Mesothelial cell of epicardium (in vitro differentiated cells): ENCODE results near the gene ZNF74. TPM values are rescaled to one million over a fixed set of nuclear protein-coding genes. Genes with fewer than 3 reads are reported as not detected.

Experiments
- DNase-seq, 2 experiments: peaks; one replicate each; pipeline ENCODE4 v3.0.0; 2021; ENCODE audit warnings: low spot score in 2 of 2; ENCODE audit not compliant: unreplicated experiment in 2 of 2
- H3K27ac Mint-ChIP-seq: 2 replicates; pipeline ENCODE4 v1.8.0; 2021; ENCODE audit warnings: mixed read lengths
- H3K27me3 Mint-ChIP-seq: 2 replicates; pipeline ENCODE4 v1.8.0; 2021; ENCODE audit warnings: low read depth, mixed read lengths
- H3K36me3 Mint-ChIP-seq: 2 replicates; pipeline ENCODE4 v1.8.0; 2021; ENCODE audit warnings: mixed read lengths
- H3K4me1 Mint-ChIP-seq: 2 replicates; pipeline ENCODE4 v1.8.0; 2021; ENCODE audit warnings: mixed read lengths
- H3K4me3 Mint-ChIP-seq: 2 replicates; pipeline ENCODE4 v1.8.0; 2021; ENCODE audit warnings: mild to moderate bottlenecking, moderate library complexity, mixed read lengths
- H3K9me3 Mint-ChIP-seq: 2 replicates; pipeline ENCODE4 v1.8.0; 2021; ENCODE audit warnings: mixed read lengths
- CTCF ChIP-seq: fragments of 200-600 bp; sonication (generic); IDR thresholded peaks from one replicate; pipeline ENCODE4 v1.5.0; 2021; ENCODE audit warnings: antibody characterized with exemption; ENCODE audit not compliant: unreplicated experiment
- total RNA-seq: library from RNA; stranded (reverse); gene quantifications from 3 replicates; pipeline ENCODE4 v1.2.1, GENCODE V29; 2021

The ZNF74 gene
- total RNA-seq, 1 donor from 2014 or later, result 38.3 TPM

- Mint-ChIP-seq H3K4me1 (peaks cover 28% of the 10 kb centered on the region), H3K36me3 (peaks cover 3% of the 10 kb centered on the region), H3K27ac (peak overlapping the region; percentile 92), H3K9me3 (peaks cover 6% of the 10 kb centered on the region), H3K4me3 (peak overlapping the region; percentile 90), H3K27me3 (no peaks in the 10 kb centered on the region)
- no peak for TF ChIP-seq CTCF
- no peak for DNase-seq
These were observed 807 bp upstream of the ZNF74 start for GRCh38 chr22:20392983-20393704.

GRCh38 chr22:20395181-20395906 lies 1.4 kb downstream of the ZNF74 start:
- Mint-ChIP-seq H3K4me3 (peak overlapping the region; percentile 90), H3K27ac (peak overlapping the region; percentile 79), H3K27me3 (no peaks in the 10 kb centered on the region), H3K36me3 (peaks cover 6% of the 10 kb centered on the region), H3K4me1 (peaks cover 37% of the 10 kb centered on the region), H3K9me3 (no peaks in the 10 kb centered on the region)
- no peak for DNase-seq
- no peak for TF ChIP-seq CTCF

GRCh38 chr22:20395907-20396287 lies 1.9 kb downstream of the ZNF74 start:
- Mint-ChIP-seq H3K4me1 (peaks cover 37% of the 10 kb centered on the region), H3K27ac (no peak overlapping the region), H3K9me3 (no peaks in the 10 kb centered on the region), H3K4me3 (peak overlapping the region; percentile 90), H3K27me3 (no peaks in the 10 kb centered on the region), H3K36me3 (peaks cover 6% of the 10 kb centered on the region)
- TF ChIP-seq CTCF, result no peak
- no peak for DNase-seq

- TF ChIP-seq CTCF, result no peak
- Mint-ChIP-seq H3K27me3 (no peaks in the 10 kb centered on the region), H3K4me3 (peak overlapping the region; percentile 90), H3K9me3 (no peaks in the 10 kb centered on the region), H3K27ac (no peak overlapping the region), H3K4me1 (peaks cover 37% of the 10 kb centered on the region), H3K36me3 (peaks cover 8% of the 10 kb centered on the region)
- no peak for DNase-seq
These were observed 2.7 kb downstream of the ZNF74 start for GRCh38 chr22:20396639-20397038.

GRCh38 chr22:20397498-20397897 lies 3.5 kb downstream of the ZNF74 start:
- H3K36me3 Mint-ChIP-seq, result peaks cover 12% of the 10 kb centered on the region
- no peaks in the 10 kb centered on the region for H3K27me3 Mint-ChIP-seq
- H3K27ac Mint-ChIP-seq, result no peak overlapping the region
- no peak for DNase-seq
- H3K4me1 Mint-ChIP-seq, result peaks cover 37% of the 10 kb centered on the region
- TF ChIP-seq CTCF, result no peak
- H3K4me3 Mint-ChIP-seq, result no peak overlapping the region
- no peaks in the 10 kb centered on the region for H3K9me3 Mint-ChIP-seq
